NCI-H187 (cell line): ENCODE measurements around the gene CDK14.

Experiments
- DNase-seq, 2 experiments: peaks; one replicate each; lab custom pipeline; 2025; lab: John Stamatoyannopoulos, UW

The CDK14 gene

DNA sequence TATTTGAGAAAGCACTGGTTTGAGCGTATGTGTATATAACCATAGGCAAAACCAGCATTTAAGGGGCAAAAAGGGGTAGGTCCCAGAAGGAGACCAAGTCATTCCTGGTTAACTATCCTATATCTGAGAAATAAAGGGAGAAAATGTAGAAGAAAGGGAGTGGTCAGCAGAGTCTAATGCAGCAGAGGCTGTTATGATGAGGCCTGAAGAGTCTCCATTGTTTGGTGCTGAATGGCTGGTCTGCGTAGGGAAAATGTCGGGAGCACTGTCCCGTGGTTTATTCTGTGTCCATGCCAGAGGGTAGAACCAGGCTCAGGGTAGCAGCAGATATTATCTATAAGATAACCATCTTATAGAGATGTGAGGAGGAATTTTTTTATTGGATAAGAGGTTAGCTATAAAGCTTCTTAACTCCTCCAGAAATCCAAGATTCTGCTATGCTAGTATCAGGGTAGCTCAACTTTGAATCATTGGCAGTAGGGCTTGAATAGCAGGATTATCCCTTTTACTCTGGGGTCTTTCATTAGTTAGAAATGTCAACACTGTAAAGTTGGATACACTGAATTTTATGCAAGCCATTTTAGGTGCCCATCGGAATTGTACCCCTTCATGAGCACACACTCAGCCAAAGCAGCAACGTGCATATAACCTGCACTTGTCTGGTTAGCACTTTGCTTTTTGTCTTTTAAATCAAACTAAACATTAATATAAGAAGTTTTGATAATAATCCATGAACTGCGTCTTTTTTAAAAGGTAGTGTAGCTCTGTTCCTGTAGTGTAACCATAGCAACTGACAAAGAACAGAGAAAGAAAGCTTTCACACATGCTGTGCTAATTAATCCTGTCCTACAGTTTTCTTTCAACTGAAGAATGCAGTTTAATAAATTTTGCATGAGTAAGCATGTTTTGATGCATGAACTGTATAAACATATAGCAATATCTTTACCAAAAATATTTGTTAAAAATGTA, 356.1 kb downstream of the CDK14 start:
- DNase-seq, result no peak

DNA sequence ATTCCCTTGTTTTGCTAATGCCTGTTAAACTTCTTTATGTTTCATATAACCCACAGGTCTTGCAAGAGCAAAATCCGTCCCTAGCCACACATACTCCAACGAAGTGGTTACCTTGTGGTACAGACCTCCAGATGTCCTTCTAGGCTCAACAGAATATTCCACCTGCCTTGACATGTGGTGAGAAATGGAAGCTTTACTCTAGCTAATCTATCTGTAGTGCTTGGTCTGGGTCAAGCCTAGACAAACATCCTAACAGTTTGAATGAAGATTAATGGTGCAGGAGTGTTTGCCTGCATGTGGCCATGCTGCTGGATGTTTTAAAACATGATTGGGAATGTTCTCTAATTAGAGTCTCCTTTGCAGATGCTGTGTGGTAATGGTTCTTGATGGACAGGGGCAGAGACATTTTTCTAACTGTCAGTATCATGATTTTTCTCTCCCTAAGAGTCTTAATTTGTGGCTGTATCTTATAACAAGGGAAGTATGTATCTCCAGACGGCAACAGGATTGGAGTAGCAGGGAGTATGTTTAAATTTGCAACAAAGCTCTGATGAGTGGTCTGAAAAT, 359.6 kb downstream of the CDK14 start:
- peak; percentile 51 to 71 for DNase-seq

DNA sequence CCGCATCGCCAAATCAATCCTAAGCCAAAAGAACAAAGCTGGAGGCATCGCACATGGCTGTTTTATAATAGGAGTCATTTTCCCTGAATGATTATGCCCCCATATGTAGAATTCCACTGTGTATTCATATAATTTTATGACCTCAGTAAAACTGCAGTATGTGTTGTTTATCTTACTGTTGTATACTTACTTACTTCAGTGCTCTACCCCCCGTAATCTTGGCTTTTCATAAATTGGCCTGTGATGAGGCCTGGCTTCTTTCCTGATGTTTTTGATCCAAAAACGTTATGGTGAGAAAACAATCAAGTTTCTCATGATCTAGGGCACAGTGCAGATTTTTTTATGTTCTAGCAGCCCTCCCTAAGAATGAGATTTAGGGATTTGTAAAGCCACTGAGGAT, 361.8 kb downstream of the CDK14 start:
- DNase-seq, result no peak

DNA sequence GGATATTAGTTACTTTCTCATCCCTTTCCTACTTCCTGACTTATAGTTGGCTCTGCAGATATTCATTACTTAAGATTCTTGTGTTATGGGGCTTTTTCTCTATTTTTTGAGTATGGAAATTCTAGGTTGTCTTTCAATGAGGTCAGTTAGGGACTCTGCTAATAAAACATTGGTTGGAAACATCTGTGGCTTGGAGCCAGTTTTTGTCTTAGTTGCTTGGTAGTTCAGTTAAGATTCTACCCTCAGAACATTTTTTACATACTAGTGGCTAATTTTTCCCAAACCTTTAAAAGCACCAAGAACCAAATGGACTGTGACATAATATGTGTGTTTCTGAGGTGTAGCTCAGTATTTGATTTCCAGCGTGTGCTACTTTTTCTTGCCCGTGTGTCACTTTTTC, 362.5 kb downstream of the CDK14 start:
- no peak for DNase-seq

DNA sequence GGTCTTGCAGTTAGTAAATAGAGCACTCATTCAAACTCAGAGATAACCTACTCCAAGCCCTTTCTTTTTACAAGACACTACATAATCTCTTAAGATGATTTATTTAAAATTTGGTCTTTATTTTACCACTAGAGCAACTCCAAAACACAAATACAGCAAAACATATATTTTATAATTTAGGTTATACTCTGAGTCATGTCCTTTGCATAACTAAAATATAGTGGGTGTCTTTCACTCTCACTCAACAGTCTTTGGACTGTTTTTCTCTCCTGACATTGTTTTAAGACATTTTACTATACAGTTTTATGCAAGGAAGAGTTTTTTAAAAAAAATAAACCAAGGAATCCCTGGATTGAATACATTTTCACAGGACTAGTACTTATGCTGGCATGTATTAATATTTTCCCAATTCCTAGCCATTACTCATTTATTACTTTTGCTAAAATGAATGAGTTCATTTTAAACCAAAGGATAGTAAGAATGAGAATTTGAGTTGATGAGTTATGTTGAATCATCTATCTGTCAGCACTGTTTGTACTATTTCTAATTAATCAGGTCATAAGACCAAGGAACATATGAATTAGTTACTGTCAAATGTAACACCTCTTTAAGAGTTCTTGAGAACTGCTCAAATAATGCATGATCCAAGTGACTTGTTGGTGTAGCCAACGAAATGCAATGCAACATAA, 365.1 kb downstream of the CDK14 start:
- DNase-seq, result no peak

DNA sequence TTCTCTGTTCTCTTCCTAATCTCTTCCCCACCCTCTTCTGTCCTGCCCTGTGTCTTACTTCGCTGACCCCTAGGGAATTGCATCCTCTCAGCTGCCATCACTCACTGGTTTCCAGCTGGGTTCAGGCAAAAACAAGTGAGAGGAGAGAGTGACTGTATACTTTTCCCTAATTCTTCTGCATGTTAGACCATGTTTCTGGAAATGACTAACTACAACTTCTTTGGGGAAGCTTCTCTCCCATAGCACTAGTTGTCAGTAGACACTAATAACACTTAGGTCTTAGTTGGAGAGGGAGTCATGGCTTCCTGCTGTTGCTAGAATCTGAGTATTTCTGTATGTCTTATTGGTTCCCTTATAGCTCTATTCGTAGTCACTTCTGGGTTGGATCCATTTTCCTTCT, 369.1 kb downstream of the CDK14 start:
- no peak for DNase-seq

DNA sequence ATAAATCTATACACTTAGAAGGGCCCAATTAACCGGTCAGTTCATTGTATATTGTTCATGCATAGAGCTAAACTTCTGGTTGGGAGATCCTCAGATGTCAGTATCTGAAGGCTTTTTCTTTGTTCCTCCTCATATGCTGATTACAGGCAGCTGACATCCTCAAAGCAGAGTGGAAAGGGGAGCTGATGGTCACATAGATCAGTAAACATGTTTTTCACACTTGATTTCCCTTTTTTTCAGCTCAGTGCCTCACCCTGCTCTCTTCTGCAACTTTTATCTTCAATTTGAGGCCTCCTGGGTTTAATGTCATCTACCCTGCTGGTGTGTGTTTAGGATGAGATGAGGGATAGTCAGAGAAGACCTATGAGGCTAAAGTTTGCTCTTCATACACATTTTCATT, 370.2 kb downstream of the CDK14 start:
- DNase-seq, result no peak

DNA sequence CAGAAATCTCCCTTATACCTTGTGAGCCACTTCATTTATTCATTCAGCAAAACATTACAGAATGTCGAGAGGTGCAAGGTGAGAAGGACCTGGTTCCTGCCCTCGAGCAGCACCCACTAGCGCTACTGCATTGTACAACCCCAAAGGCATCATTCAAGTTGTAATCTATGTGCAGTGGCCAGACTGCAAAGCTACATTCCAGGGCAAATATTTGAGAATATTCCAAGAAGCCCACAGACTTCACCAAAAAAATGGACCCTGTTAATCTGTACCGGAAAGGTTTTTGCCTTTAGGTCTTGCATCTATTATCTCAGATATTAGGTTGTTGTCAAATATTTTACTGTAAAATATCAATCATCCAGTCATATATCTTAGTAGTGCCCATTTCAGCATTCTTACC, 372.8 kb downstream of the CDK14 start:
- no peak for DNase-seq

DNA sequence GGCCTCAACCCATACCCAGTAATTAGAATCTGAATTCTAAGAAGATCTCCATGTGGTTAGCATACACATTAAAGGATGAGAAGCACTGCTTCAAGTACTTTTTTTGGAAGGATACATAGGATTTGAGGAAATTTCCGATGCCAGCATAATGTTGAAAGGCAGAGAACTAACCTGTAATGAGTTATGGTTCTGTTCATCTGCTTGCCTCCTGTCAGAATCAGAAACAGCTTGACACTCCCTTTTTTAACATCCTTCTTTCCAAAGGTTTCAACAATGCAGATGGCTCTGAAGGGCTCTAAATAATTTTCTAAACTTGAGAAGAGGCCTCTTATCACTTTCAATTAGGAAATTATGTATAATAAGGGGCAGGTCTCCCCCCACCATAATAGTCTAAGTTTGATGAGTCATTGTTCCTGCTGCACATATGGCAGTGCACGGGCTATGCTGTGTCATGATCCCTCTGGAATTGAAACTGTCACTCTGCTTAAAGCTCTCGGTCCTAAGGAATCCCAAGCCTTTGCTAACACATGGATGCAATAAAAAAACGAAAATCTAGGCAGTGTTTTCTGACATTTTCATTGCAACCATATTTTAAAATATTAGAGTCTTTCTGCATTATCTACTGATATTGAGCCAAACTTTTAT, 376.9 kb downstream of the CDK14 start:
- DNase-seq, result no peak

DNA sequence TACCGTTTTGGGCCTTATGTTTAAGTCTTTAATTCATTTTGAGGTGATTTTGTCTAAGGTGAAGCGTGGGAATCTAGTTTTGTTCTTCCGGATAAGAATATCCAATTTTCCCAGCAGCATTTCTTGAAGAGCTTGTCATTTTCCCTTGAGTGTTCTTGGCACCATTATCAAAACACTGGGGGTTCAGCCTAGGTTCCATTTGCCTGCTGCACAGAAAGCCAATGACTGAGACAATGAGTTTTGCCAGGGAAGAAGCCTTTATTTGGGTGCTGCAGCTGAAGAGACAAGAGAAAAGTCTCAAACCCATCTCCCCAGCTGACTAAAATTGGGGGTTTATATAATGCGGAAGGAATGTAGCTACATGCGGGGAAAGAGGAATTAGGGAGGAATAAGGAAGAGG, 380.9 kb downstream of the CDK14 start:
- DNase-seq, result no peak

DNA sequence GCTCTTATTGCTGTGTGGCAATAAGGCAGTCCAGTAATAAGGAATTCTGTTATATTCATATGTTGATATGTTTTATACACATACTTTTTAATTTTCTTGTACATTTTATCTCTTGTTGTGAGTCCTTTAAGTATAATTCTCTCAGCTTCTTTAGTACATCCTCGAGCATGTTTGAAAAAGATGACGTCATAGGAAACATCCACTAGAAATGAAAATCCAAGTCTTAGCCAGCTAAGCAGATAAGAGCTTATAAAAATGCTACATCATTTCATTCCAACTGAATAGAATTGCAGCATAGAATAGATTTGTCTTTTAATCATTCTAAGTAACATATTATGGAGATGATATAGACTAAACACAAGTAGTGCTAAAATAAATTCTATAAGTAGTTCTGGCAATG, 384.4 kb downstream of the CDK14 start:
- no peak for DNase-seq

DNA sequence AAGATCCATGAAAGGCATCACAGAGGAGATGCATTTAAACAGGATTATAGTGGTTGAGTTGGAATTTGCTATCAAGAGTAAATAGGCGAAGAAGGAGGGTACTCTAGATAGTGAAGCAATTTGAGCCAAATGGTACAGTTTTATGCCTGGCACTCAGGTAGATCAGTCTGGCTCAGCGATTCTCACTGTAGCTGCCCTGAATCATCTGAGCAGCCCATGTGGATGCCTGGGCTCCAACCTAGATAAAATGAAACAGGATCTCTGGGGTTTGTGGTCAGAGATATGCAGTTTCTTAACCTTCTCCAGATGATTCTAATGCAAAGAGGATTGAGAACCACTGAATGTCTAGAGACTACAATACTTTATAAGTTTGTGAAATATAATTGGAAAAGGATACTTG, 386.1 kb downstream of the CDK14 start:
- DNase-seq, result no peak

DNA sequence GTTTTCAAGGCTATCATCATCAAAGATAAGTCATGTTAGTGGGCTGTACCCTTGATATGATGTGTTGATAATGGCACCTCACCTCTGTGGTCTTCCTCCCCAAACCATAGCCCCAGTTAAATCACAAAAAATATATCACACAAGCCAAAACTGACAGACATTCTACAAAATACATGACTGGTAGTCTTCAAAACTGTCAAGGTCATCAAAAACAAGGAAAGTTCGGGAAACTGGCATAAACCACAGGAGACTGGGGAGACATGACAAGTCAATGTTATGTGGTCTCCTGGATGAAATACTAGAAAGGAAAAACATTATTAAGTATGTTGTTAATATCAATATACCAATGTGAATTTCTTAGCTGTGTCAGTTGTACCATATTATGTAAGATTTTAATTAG, 388.6 kb downstream of the CDK14 start:
- no peak for DNase-seq

DNA sequence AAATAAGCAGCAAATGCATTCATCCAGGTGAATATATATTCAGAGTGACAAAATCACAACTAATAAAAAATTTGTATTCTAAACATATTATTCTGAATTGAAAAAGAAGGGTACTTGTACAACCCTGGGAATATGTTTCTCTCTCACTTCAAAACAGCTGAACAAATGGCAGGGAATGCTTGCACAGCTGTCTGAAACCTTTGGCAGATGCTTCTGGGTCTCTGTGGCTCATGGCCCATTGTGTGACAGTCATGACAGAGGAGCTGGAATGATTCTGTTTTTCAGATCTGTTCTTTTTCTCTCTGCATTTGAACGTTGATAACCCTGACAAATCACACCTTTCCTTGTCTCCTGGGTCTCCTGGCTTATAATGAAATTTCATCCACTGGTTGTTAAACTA, 392.4 kb downstream of the CDK14 start:
- no peak for DNase-seq

DNA sequence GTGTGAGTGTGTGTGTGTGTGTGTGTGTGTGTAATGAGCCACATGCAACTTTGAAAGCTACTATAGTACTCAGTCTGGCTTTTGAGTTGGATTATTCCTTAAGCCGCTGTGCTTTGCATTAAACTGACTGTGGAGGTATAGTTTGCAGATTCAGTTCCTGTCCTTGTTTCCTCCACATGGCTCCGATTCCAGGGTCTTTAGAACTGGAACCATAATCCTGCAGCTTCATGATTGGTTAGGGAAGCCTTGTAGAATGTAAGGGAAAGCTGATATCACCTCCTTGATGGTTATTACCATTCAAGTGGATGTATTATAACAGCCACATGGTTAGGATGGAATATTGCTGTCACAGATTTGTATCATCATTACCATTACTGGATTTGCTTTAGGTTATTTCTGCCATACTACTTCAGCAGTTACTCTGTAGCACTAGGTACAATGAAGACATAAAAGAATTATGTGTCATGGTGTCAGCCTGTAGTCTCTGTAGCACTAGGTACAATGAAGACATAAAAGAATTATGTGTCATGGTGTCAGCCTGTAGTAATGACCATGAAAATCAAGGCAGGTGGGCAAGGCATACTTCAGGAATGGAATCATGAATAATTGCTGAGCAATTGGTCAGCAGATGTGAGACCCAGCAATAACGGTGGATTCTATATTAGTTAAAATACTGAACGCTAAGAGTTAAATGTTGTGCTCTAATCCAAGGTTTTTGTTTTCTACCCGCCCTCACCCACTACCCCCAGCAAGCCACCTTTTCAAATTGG, 393.1 kb downstream of the CDK14 start:
- DNase-seq, result no peak

DNA sequence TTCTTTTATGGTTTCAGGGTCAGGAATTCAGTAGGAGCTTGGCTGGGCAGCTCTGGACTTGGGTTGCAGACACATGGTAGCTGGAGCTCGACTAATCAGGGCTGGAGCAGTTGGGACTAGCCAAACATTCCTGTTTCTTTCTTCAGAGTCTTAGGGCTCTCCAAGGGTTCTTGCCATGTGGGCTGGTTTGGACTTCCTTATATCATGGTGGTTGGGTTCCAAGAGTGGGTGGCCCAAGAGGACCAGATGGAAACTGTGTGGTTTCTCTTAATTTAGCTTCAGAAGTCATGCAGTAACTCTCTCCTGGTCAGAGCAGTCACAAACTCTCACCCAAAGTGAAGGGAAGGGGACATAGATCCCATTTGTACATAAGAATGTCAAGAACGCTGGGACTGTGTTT, 398.0 kb downstream of the CDK14 start:
- no peak for DNase-seq

DNA sequence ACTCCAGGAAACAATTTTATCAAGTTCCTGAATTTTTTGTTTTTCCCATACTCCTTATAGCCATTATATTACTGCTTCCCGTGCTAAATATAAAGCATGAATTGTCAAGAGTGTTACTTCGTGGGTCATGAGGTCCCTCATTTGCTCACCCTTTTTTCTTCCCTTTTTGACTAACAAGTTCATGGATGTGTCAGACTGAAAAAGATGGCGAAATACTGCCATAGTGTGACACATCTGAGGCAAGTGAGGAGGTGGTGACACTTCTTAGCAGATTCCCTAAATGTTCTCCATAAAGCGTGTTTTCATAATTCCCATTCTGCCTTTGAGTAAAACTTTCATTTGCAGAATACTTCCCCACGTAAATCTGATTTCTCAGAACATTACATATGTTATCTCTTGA, 398.5 kb downstream of the CDK14 start:
- no peak for DNase-seq

DNA sequence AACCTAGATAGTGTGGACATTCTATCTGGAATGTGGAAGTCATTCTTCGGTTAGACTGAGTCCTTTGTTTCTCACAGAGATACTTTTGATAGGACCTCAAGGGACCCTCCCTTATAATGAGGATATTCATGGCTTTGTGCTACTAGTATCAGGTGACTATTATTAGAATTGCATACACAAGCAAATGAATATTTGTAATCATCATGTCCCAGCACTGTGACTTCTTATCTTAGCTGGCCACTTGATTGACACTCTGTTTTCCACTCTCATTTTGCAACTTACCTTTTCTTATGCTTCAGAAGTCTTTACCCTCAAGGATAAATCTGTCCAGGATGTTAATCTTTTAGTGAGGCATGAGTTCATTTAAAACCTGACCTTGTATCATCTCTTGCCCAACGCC, 399.9 kb downstream of the CDK14 start:
- DNase-seq, result no peak

DNA sequence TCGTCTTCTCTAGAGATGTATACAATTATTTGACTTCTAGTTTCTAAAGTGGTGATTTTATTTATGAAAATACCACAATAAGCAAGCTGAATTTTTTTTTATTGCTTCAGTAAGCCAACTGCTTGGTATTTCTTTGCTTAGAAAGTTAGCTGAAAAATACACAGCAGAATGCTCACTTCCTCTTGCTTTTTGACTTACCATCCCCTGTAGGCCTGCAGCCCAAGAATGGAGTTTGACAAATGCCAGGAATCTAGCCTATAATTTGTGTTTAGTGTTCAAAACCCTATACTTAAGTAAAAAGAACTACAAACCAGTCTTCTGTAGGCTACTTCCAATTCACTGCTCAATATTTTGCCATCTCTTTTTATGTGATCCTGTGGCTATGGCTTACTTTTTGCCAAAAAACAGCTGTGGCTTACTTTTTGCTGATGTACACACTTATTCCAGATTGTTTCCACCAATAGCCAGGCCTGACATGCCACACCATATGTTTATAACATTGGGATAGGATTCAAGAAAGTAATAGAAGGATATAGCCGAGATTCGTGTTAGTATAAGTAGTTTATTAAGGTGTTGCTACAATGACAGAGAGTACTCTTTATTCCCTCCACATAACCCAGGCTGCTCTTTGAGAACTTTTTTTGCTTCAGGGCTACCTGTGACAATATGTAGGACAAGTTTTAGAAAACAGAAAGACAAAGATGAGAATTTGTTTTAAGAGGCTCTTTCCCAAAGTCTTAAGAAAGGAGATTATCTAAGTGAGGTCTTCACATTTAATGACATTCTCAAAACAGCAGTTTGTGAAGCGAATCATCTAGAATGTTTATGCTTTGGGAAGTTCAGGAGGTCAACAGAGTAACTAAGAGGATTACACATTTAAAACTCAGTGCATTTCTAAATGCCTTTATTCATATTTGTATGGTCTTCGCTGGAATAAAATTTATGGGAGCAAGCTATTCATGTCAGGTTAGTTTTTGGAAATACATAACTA, 404.2 kb downstream of the CDK14 start:
- DNase-seq, result no peak

DNA sequence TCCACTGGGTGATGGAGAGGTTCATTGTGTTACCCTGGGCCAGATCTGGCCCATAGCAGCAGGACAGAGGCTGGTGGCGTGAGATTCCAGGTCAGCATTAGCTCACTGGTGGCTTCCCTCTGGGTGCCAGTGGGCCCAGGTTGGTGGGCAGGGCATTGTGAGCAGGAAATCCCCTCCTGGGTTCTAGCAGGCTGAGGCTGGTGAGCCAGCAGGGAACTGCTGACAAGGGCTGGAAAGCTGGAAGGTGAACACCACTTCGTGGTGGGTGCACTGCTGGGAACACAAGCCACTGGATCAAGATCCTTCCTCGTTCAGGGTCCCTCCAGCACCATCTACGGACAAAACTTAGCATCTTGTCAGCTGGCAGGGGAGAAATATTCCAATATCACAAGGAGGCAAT, 408.9 kb downstream of the CDK14 start:
- no peak for DNase-seq

DNA sequence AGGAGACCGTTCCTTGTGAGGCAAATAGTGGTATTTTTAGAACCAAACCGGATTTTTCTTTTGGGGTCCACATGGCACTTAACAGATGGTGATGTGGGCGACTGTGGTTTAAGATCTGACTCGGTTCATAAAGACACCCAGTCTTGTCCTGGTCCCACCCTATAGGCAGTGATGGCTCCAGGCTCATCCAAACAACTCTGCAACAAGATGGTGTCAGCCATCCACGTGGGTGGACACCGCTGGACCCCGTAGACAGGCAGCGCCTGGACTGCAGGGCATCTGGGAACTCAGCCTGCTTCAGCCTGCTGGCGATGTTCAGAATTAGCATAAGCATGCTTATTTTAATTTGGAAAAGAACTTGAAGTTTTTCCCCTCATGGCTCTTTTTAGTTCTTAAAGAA, 409.7 kb downstream of the CDK14 start:
- DNase-seq, result no peak
